ENCODE measurements around the gene TCF19. TPM values are rescaled to one million over a fixed set of nuclear protein-coding genes. Genes with fewer than 3 reads are reported as not detected.

Gene TCF19
- total RNA-seq, 1 donor from 2014 or later, result 34.1 TPM

DNA sequence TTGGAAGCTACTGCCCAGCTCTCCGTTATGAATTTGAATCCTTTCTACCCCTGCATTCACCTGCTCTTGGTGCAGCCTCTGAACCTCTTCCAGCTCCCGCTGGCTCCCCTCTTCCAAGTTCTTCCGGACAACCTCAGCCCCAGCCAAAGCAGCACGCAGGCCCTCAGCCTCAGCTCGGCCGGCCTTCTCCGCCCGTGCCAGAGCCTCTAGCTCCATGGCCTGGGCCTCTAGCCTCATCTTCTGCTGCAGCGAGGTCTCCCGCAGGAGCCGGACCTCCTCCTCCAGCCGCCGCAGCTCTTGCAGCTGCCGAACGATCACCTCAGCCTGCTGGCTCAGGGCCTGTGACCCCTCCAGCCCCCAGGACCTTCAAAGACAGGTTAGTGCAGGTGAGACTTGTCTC is 4.0 kb upstream of the TCF19 start:
- TF ChIP-seq, protein P1, sequence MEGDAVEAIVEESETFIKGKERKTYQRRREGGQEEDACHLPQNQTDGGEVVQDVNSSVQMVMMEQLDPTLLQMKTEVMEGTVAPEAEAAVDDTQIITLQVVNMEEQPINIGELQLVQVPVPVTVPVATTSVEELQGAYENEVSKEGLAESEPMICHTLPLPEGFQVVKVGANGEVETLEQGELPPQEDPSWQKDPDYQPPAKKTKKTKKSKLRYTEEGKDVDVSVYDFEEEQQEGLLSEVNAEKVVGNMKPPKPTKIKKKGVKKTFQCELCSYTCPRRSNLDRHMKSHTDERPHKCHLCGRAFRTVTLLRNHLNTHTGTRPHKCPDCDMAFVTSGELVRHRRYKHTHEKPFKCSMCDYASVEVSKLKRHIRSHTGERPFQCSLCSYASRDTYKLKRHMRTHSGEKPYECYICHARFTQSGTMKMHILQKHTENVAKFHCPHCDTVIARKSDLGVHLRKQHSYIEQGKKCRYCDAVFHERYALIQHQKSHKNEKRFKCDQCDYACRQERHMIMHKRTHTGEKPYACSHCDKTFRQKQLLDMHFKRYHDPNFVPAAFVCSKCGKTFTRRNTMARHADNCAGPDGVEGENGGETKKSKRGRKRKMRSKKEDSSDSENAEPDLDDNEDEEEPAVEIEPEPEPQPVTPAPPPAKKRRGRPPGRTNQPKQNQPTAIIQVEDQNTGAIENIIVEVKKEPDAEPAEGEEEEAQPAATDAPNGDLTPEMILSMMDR (conservative IDR thresholded peaks at IDR 0.05; ENCODE audit: low read depth, low read length), result no peak

DNA sequence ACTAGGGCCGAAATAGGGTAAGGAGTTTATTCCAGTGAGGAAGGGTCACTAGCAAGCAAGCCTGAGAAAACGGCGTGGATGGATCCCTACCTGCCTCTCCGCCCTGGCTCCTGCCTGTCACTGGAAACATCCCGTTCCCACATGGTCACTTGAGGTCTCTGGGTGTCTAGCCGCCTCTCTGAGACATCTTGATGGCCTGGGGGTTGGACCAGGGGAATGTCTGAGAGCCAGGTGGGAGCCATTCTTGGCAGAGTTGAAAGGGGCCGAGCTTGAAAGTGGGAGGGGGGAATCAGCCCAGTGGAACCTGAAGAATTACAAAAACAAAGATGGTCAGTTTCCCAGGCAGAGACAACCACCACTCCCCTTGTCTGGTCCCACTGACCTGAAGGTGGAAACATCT is 1.7 kb upstream of the TCF19 start:
- DNase-seq (ENCODE audit: low read depth), result no peak
- H3K4me3 ChIP-seq (ENCODE audit: low read depth, low read length), result no peak overlapping the region
- TF ChIP-seq, protein P1 (conservative IDR thresholded peaks at IDR 0.05; ENCODE audit: low read depth, low read length), result no peak

More for the DNA sequence above, 4.0 kb upstream of the TCF19 start:
- no peak for DNase-seq (ENCODE audit: low read depth)
- H3K4me3 ChIP-seq (ENCODE audit: low read depth, low read length), result no peak overlapping the region

DNA sequence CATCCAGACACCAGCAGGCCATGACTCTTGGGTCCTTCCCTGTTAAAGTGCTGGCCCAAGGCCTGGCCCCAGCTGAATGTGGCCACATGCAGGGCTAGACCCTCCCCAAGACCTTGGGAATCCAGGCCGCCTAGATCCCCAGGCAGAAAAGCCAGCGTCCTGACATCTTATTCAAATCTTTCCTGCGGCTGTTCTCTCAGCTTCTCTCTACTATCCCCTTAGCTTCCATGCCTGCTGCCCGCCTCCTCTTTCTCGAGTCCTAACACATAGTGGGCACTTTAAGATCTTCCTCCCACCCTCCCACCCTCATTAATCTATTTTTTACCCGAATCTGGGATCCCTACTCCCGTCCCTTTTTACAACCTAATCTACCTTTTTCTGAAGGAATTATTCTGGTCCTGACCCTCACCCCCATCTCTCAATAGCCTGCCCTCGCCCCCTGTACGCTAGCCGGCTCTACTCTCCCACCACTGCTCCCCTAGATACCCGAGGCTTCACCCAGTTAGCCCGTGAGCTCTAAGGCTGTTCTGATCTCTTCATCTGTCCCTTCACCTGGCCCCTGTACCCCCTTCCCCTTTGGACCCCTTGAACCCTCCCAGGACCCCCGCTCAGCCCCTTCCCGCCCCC is 763 bp upstream of the TCF19 start, which contains the start of gene CCHCR1:
CCHCR1 (minus strand) TSS at position 290 of the 627 bp plus-strand sequence; CDS start at position 88, 202 bp downstream.
- peak within 1 kb of the TSS; percentile 82 for H3K4me3 ChIP-seq (ENCODE audit: low read depth, low read length)
- TF ChIP-seq, protein P1 (conservative IDR thresholded peaks at IDR 0.05; ENCODE audit: low read depth, low read length), result no peak
- no peak for DNase-seq (ENCODE audit: low read depth)

DNA sequence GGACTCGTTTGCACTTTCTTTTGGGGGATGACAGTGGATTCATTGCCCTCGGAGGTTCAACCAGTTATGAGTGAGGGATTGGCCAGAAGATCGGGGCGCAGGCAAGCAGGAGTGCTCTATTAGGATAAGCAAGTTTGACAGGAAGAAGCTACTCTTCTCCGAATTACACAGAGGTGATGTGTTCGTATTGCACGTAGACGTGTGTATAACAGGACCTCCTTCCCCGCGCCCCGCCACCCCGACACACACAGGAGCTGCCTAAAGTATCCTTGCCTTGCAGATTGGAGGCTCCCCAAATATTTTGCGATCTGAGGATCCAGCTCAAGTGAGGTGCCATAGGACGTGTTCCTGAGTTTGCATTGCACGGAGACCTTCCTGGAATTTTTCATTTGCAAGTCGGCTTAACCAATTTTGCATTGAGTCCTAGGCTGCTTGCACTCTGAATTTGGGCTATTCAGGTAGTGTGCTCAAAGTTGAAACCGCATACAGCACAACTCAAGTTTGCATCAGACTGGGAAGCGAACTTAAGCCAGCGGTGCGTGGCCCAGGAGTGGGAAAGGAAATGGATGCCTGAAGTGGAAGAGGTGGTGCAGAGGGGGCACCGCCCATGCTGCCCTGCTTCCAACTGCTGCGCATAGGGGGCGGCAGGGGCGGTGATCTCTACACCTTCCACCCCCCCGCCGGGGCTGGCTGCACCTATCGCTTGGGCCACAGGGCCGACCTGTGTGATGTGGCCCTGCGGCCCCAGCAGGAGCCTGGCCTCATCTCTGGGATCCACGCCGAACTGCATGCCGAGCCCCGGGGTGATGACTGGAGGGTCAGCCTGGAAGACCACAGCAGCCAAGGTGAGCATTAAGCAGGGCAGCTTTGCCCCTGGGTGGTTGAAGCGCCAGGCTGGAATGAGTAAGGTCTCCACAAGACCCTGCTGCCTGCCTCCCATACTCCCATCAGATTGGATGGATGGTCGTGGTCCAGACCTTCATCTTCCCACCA is 770 bp downstream of the TCF19 start:
- DNase-seq (ENCODE audit: low read depth), result no peak
- peak overlapping the region; percentile 82 for H3K4me3 ChIP-seq (ENCODE audit: low read depth, low read length)
- TF ChIP-seq, protein P1 (conservative IDR thresholded peaks at IDR 0.05; ENCODE audit: low read depth, low read length), result no peak

DNA sequence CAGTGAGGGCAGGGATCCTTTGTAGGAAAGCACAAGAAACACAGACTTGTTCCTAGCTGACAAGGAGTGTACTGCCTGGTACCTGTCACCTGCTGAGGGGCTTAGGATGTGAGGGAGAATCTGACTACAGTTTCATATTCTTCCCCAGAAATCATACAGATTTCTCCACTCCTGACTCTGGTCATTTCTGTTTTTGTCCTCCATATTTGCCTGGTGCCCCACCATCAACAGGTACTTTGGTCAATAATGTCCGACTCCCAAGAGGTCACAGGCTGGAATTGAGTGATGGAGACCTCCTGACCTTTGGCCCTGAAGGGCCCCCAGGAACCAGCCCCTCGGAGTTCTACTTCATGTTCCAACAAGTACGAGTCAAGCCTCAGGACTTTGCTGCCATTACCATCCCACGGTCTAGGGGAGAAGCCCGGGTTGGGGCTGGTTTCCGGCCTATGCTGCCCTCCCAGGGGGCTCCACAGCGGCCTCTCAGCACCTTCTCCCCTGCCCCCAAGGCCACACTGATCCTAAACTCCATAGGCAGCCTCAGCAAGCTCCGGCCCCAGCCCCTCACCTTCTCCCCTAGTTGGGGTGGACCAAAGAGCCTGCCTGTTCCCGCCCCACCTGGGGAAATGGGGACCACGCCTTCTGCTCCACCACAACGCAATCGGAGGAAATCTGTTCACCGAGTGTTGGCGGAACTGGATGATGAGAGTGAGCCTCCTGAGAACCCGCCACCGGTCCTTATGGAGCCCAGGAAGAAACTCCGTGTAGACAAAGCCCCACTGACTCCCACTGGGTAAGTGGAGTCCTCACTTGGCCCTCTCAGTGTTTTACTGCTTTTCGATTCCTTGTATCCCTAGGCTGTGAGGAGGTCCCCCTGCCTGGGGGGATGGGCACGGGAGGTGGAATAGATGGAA is 3.1 kb downstream of the TCF19 start:
- TF ChIP-seq, protein P1 (conservative IDR thresholded peaks at IDR 0.05; ENCODE audit: low read depth, low read length), result no peak
- no peak for DNase-seq (ENCODE audit: low read depth)
- H3K4me3 ChIP-seq (ENCODE audit: low read depth, low read length), result no peak overlapping the region

DNA sequence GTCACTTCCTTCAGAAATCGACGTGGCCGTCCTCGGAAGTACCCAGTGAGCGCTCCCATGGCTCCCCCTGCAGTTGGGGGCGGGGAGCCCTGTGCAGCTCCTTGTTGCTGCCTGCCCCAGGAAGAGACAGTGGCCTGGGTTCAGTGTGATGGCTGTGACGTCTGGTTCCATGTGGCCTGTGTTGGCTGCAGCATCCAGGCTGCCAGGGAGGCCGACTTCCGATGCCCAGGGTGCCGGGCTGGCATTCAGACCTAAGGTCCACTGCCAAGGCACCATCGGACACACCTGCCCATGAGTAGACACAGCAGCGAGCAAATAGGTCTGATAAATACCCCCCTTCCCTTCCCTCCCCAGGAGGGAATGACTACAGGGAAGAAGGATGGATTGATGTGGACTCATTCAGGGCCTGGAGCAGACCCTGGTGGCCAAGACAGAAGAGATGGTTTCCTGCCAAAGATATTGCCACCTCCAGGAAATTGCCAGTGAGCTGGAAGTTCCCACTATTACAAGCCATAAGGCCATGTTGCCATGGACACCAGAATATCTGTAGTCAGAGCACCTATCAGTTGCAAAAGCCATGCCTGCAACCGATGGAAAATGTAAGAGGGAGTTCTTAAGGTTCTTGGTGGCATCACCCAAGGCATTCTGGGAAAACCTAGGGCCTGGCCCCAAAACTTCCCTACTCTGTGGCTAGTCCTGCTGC is 4.2 kb downstream of the TCF19 start:
- no peak for DNase-seq (ENCODE audit: low read depth)
- no peak overlapping the region for H3K4me3 ChIP-seq (ENCODE audit: low read depth, low read length)
- TF ChIP-seq, protein P1 (conservative IDR thresholded peaks at IDR 0.05; ENCODE audit: low read depth, low read length), result no peak

Data from epithelial cell of proximal tubule (primary cell).